Ovary (tissue), 3 donors: Measurements from ENCODE around the gene UNC93A.

Experiments
- CTCF ChIP-seq, 3 donors: fragments of 450-650 bp in 2 of 3; fragments of 200-600 bp in 1 of 3; IDR thresholded peaks; one replicate each; pipeline versions ENCODE4 v1.5.1 to v1.8.0; 2016 to 2022; ENCODE audit warnings: antibody characterized with exemption in 3 of 3, mild to moderate bottlenecking in 1 of 3
- EP300 ChIP-seq: sonication (generic); formaldehyde crosslinking; IDR thresholded peaks from one replicate; pipeline ENCODE4 v1.6.1; 2017; ENCODE audit warnings: antibody characterized with exemption
- donor health status: DM: no; HTN: no; CAD: no.

GRCh38 chr6:167305796-167306195 lies 14.7 kb downstream of the UNC93A start:
- TF ChIP-seq EP300 (no peak), CTCF (IDR thresholded peaks at IDR 0.05) (no peak)
